GM06990 (cell line): ENCODE data around the gene LARGE2.

Experiments
- DNase-seq: peaks from one replicate; pipeline ENCODE4 v3.0.0-alpha.2; 2011; ENCODE audit not compliant: insufficient read length; ENCODE audit errors: extremely low read depth
- H3K27me3 ChIP-seq: replicated peaks from 2 replicates; pipeline ENCODE4 v1.6.0; 2011; ENCODE audit warnings: low read length; ENCODE audit not compliant: control insufficient read depth, insufficient read depth
- H3K36me3 ChIP-seq: 2 replicates; pipeline ENCODE4 v1.5.1; 2011; ENCODE audit warnings: low read length; ENCODE audit not compliant: control insufficient read depth, insufficient read depth
- H3K4me3 ChIP-seq: replicated peaks from 2 replicates; pipeline ENCODE4 v1.5.1; 2011; ENCODE audit warnings: low read depth, mild to moderate bottlenecking, control low read depth, low read length
- TF ChIP-seq, protein P1 (sequence below): IDR thresholded peaks from 2 replicates; pipeline ENCODE4 v1.5.1; 2011; ENCODE audit warnings: low read length, control low read depth, mild to moderate bottlenecking, inconsistent platforms; ENCODE audit not compliant: insufficient read depth, poor library complexity, severe bottlenecking

LARGE2 gene

DNA sequence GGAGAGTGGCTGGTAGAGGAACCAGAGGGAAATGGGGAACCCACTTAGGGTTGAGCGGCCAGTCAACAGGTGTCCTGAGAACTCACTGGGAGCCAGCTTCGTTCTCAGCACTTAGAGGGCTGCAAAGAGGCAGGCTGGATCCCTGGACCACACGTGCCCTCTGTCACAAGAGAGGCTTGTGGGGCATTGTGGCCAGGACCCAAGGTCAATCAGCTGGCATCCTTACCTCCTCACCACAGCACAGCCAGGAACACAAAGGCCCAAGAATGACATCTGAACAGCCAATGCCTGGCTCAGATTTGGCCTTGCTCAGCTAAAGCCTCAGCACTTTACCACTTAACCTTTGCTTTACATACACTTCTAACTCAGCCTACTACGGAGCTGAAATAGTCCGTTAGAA is 29.6 kb upstream of the LARGE2 start:
- no peak for DNase-seq
- Histone ChIP-seq H3K4me3 (no peak overlapping the region), H3K36me3 (no peaks in the 10 kb centered on the region), H3K27me3 (peaks cover 1% of the 10 kb centered on the region)
- TF ChIP-seq, protein P1, sequence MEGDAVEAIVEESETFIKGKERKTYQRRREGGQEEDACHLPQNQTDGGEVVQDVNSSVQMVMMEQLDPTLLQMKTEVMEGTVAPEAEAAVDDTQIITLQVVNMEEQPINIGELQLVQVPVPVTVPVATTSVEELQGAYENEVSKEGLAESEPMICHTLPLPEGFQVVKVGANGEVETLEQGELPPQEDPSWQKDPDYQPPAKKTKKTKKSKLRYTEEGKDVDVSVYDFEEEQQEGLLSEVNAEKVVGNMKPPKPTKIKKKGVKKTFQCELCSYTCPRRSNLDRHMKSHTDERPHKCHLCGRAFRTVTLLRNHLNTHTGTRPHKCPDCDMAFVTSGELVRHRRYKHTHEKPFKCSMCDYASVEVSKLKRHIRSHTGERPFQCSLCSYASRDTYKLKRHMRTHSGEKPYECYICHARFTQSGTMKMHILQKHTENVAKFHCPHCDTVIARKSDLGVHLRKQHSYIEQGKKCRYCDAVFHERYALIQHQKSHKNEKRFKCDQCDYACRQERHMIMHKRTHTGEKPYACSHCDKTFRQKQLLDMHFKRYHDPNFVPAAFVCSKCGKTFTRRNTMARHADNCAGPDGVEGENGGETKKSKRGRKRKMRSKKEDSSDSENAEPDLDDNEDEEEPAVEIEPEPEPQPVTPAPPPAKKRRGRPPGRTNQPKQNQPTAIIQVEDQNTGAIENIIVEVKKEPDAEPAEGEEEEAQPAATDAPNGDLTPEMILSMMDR = no peak

DNA sequence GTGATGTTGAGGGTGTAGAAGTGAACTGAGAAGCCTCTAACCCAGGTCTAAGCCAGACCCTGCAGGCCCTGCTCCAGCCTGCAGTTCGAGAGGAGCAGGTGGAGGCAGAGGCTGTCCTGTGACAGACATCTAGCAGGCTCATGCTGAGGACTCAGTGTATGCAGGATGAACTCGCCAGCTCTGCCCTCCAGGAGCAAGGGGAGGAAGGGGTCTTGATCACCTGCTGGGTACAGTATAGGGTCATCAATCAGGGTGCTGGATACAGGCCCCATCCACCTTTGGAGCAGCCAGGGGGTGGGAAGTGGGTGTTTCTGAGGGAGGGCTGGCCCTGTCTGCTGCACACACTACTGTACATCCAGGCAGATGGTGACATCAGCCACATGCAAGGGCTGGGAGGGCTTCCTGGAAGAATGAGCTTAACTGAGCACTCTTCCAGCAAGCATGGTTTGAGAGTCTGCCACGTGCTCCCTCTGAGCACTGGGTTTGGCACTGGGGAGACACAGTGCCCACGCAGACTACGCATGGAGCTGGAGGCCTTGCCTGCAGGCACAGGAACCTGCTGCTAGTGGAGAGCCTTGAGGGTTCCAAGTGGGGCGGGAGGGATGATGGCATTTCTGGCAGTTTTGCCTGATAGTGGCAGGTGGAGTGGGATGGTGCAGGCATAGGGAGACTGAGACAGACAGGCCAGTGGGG is 27.8 kb upstream of the LARGE2 start:
- peaks cover 1% of the 10 kb centered on the region for H3K27me3 ChIP-seq
- no peak overlapping the region for H3K4me3 ChIP-seq
- H3K36me3 ChIP-seq = no peaks in the 10 kb centered on the region
- no peak for DNase-seq
- TF ChIP-seq, protein P1 = no peak

DNA sequence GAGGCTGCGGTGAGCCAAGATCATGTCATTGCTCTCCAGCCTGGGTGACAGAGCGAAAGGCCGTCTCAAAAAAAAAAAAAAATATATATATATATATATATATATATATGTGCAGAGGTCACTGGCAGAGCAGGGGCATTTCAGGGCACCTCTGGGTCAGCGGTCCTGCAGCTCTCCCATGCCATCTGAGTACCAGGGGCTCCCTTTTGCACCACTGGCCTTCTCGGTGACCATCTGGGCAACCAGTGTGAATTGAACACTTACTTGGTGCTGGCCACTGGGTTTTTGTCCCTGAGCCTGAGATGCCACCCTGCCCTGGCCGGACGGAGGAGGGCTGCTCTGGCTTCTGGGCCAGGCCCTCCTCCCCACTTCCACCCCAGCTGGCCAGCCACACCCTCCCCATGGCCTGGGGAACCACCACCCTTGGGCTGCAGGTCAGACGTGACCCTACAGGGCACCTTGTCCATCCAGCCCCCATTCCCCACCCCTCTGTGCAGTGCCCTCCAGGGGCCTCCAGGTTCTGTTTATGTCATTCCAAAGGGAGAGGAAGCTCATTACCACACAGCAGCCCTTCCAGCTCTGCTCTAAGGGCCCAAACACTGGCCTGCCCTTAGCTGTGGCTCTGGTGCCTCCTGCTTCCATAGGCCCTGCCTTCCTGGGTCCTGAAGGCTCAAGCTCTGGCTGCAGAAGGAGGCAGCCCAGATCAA is 26.8 kb upstream of the LARGE2 start:
- Histone ChIP-seq H3K27me3 (peaks cover 1% of the 10 kb centered on the region), H3K4me3 (no peak overlapping the region), H3K36me3 (no peaks in the 10 kb centered on the region)
- DNase-seq = no peak
- TF ChIP-seq, protein P1 = no peak

DNA sequence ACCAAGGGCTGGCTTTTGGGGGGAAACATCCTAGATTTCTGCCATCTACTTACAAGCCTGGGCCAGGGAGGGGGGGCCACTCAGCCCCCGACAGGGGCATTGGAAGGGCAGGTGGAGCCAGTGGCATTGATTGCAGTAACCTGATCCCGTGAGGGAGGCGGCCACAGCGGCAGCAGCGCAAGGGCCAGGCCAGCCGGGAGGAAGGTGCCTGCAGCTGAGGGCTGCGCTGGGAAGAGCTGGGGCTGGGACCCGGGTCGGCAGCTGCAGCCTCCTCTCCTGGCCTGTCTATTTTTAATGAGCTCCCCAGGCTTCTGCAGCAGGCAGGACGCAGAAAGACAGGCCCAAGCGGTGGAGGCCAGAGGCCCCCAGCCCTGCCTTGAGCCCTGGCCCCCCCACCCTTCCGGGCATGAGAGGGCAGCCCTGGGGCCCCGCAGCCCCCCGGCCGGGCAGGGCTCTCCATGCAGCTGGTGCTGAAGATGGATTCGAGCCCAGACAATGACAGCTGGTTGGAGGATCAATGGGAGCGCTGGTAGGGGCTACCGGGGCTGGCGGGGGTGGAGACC is 26.0 kb upstream of the LARGE2 start:
- H3K27me3 ChIP-seq = peaks cover 5% of the 10 kb centered on the region
- no peaks in the 10 kb centered on the region for H3K36me3 ChIP-seq
- TF ChIP-seq, protein P1 = no peak
- DNase-seq = no peak
- H3K4me3 ChIP-seq = no peak overlapping the region

DNA sequence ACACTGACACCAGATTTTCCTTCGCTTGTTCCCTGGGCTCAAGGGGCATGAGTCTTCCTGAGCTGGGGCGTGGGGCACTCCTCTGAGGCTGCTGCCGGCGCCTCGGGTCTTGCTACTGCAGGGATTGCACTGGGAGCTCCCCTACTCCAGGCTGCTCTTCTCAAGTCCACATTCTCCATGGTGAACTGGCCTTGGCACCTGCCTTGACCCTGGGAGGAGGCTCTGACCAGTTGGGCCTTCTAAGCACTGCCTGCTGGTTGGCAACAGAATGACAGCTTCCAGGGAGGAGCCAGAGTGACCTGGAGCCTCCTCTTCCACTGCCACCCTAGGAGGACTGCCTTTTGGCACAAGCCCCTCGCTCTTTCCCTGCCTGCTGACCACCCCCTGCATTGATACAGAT is 24.9 kb upstream of the LARGE2 start:
- DNase-seq = no peak
- H3K36me3 ChIP-seq = no peaks in the 10 kb centered on the region
- peaks cover 5% of the 10 kb centered on the region for H3K27me3 ChIP-seq
- TF ChIP-seq, protein P1 = no peak
- no peak overlapping the region for H3K4me3 ChIP-seq
